Astrocyte (in vitro differentiated cells and primary cell): Measurements from ENCODE around the gene SLC16A3. TPM values are rescaled to one million over a fixed set of nuclear protein-coding genes. Genes with fewer than 3 reads are reported as not detected.

Experiments used
- DNase-seq: peaks from one replicate; pipeline ENCODE4 v3.0.0-alpha.2; 2010; ENCODE audit warnings: low read depth
- FAIRE-seq: peaks from 2 replicates; lab custom pipeline; 2011; peaks lifted over from hg19 to GRCh38; lab: Jason Lieb, UNC
- H2AFZ ChIP-seq: 2 replicates; pipeline ENCODE4 v1.6.0; 2012; ENCODE audit warnings: low read depth, low read length, inconsistent platforms
- H3K27ac ChIP-seq: 2 replicates; pipeline ENCODE4 v1.5.1; 2011; ENCODE audit warnings: low read depth, low read length, inconsistent platforms
- H3K27me3 ChIP-seq: 2 replicates; pipeline ENCODE4 v1.6.0; 2011; ENCODE audit warnings: low read length, inconsistent platforms; ENCODE audit not compliant: insufficient read depth
- H3K36me3 ChIP-seq: 2 replicates; pipeline ENCODE4 v1.5.1; 2011; ENCODE audit warnings: low read length, inconsistent platforms; ENCODE audit not compliant: insufficient read depth
- H3K4me1 ChIP-seq: 2 replicates; pipeline ENCODE4 v1.5.1; 2011; ENCODE audit warnings: low read length, inconsistent platforms; ENCODE audit not compliant: insufficient read depth
- H3K4me2 ChIP-seq: 2 replicates; pipeline ENCODE4 v1.6.0; 2012; ENCODE audit warnings: low read length, inconsistent platforms
- H3K4me3 ChIP-seq: 2 replicates; pipeline ENCODE4 v1.5.1; 2011; ENCODE audit warnings: low read depth, mild to moderate bottlenecking, low read length, inconsistent platforms; ENCODE audit not compliant: insufficient read depth
- H3K79me2 ChIP-seq: 2 replicates; pipeline ENCODE4 v1.6.0; 2012; ENCODE audit warnings: mild to moderate bottlenecking, low read length, inconsistent platforms; ENCODE audit not compliant: insufficient read depth
- H3K9ac ChIP-seq: 2 replicates; pipeline ENCODE4 v1.6.0; 2012; ENCODE audit warnings: mild to moderate bottlenecking, low read length, inconsistent platforms
- H3K9me3 ChIP-seq: 2 replicates; pipeline ENCODE4 v1.5.1; 2012; ENCODE audit warnings: low read depth, mild to moderate bottlenecking, low read length, inconsistent platforms; ENCODE audit not compliant: insufficient read depth
- H4K20me1 ChIP-seq: 2 replicates; pipeline ENCODE4 v1.6.0; 2012; ENCODE audit warnings: low read length, inconsistent platforms; ENCODE audit not compliant: insufficient read depth
- H3K27ac Mint-ChIP-seq: one replicate; pipeline ENCODE4 v1.8.0; 2021; ENCODE audit warnings: mild to moderate bottlenecking, mixed read lengths; ENCODE audit not compliant: unreplicated experiment
- H3K27me3 Mint-ChIP-seq: one replicate; pipeline ENCODE4 v1.8.0; 2021; ENCODE audit warnings: low read depth, mixed read lengths; ENCODE audit not compliant: unreplicated experiment
- H3K36me3 Mint-ChIP-seq: one replicate; pipeline ENCODE4 v1.8.0; 2021; ENCODE audit warnings: low read depth, mixed read lengths; ENCODE audit not compliant: unreplicated experiment
- H3K4me1 Mint-ChIP-seq: one replicate; pipeline ENCODE4 v1.8.0; 2021; ENCODE audit warnings: low read depth, mixed read lengths; ENCODE audit not compliant: unreplicated experiment
- H3K4me3 Mint-ChIP-seq: one replicate; pipeline ENCODE4 v1.8.0; 2021; ENCODE audit warnings: mild to moderate bottlenecking, moderate library complexity, mixed read lengths; ENCODE audit not compliant: unreplicated experiment
- H3K9me3 Mint-ChIP-seq: one replicate; pipeline ENCODE4 v1.8.0; 2021; ENCODE audit warnings: mild to moderate bottlenecking, mixed read lengths; ENCODE audit not compliant: unreplicated experiment
- CTCF ChIP-seq: IDR thresholded peaks from 2 replicates; pipeline ENCODE4 v1.5.1; 2011; ENCODE audit warnings: low read depth, mild to moderate bottlenecking, inconsistent platforms, low read length, moderate library complexity; ENCODE audit not compliant: insufficient read depth
- EZH2 ChIP-seq: IDR thresholded peaks from 2 replicates; pipeline ENCODE4 v1.6.1; 2012; ENCODE audit warnings: mild to moderate bottlenecking, low read length, inconsistent platforms; ENCODE audit not compliant: insufficient read depth
- total RNA-seq: library from RNA; stranded (reverse); gene quantifications from 2 replicates; pipeline ENCODE4 v1.2.1, GENCODE V29; 2021

SLC16A3 gene
- total RNA-seq, 1 donor from 2014 or later = 292 TPM

- Histone ChIP-seq H3K4me2 (peak overlapping the region; percentile 88), H2AFZ (no peak overlapping the region), H3K27ac (no peak overlapping the region), H3K27me3 (no peaks in the 10 kb centered on the region), H4K20me1 (peaks cover 56% of the 10 kb centered on the region), H3K4me1 (peaks cover 47% of the 10 kb centered on the region), H3K79me2 (peaks cover 70% of the 10 kb centered on the region), H3K4me3 (peak overlapping the region; percentile 68), H3K9ac (peak overlapping the region; percentile 55), H3K36me3 (no peaks in the 10 kb centered on the region), H3K9me3 (no peaks in the 10 kb centered on the region)
- no peaks in the 10 kb centered on the region for H3K36me3 Mint-ChIP-seq
- TF ChIP-seq CTCF (no peak), EZH2 (no peak)
- H3K4me3 Mint-ChIP-seq = peak overlapping the region; percentile 70
- H3K4me1 Mint-ChIP-seq = peaks cover 4% of the 10 kb centered on the region
- FAIRE-seq (no peak), DNase-seq (no peak)
- no peaks in the 10 kb centered on the region for H3K9me3 Mint-ChIP-seq
- H3K27ac Mint-ChIP-seq = no peak overlapping the region
- no peaks in the 10 kb centered on the region for H3K27me3 Mint-ChIP-seq
Observed at GRCh38 chr17:82231562-82232321, 2.9 kb downstream of the SLC16A3 start.

- no peaks in the 10 kb centered on the region for H3K9me3 ChIP-seq
- H3K36me3 ChIP-seq = no peaks in the 10 kb centered on the region
- H3K36me3 Mint-ChIP-seq = no peaks in the 10 kb centered on the region
- no peaks in the 10 kb centered on the region for H3K9me3 Mint-ChIP-seq
- H4K20me1 ChIP-seq = peaks cover 63% of the 10 kb centered on the region
- H3K4me1 Mint-ChIP-seq = peaks cover 4% of the 10 kb centered on the region
- H3K4me3 Mint-ChIP-seq = peak overlapping the region; percentile 70
- FAIRE-seq (no peak), DNase-seq (no peak)
- H3K4me1 ChIP-seq = peaks cover 49% of the 10 kb centered on the region
- no peaks in the 10 kb centered on the region for H3K27me3 ChIP-seq
- no peaks in the 10 kb centered on the region for H3K27me3 Mint-ChIP-seq
- H3K27ac Mint-ChIP-seq = no peak overlapping the region
- TF ChIP-seq EZH2 (no peak), CTCF (no peak)
- H3K79me2 ChIP-seq = peaks cover 75% of the 10 kb centered on the region
- H3K4me2 ChIP-seq = peak overlapping the region; percentile 88
- peak overlapping the region; percentile 68 for H3K4me3 ChIP-seq
- H3K27ac ChIP-seq = no peak overlapping the region
- no peak overlapping the region for H2AFZ ChIP-seq
- H3K9ac ChIP-seq = peak overlapping the region; percentile 55
Observed at GRCh38 chr17:82232322-82232820, 3.5 kb downstream of the SLC16A3 start.
